Endothelial cell of umbilical vein (primary cell): ENCODE results near the gene MROH8.

Experiments
- CTCF ChIP-seq, 2 donors: IDR thresholded peaks; 1 replicate in 1 of 2; 2 replicates in 1 of 2; pipeline ENCODE4 v1.5.1; 2011; ENCODE audit warnings: low read length in 2 of 2, mild to moderate bottlenecking in 2 of 2, moderate library complexity in 2 of 2, control low read depth in 1 of 2, inconsistent platforms in 1 of 2, low read depth in 1 of 2; ENCODE audit not compliant: insufficient read depth in 1 of 2; ENCODE audit errors: extremely low read depth in 1 of 2
- EZH2 ChIP-seq: IDR thresholded peaks from 2 replicates; pipeline ENCODE4 v1.6.1; 2012; ENCODE audit warnings: borderline replicate concordance, low read depth, mild to moderate bottlenecking, moderate library complexity, low read length, inconsistent platforms; ENCODE audit not compliant: severe bottlenecking
- FOS ChIP-seq: IDR thresholded peaks from 2 replicates; pipeline ENCODE4 v1.6.1; 2011; ENCODE audit warnings: mild to moderate bottlenecking, low read length, moderate library complexity, borderline replicate concordance; ENCODE audit not compliant: insufficient read depth
- GATA2 ChIP-seq: IDR thresholded peaks from 2 replicates; pipeline ENCODE4 v1.7.0; 2011; ENCODE audit warnings: low read depth, mild to moderate bottlenecking, moderate library complexity, mixed read lengths, low read length; ENCODE audit not compliant: insufficient read length, insufficient read depth
- JUN ChIP-seq: IDR thresholded peaks from 2 replicates; pipeline ENCODE4 v1.6.1; 2011; ENCODE audit warnings: borderline replicate concordance, low read depth; ENCODE audit not compliant: insufficient read length, insufficient read depth
- MAX ChIP-seq: IDR thresholded peaks from 2 replicates; pipeline ENCODE4 v1.6.1; 2011; ENCODE audit not compliant: insufficient read depth, insufficient read length
- POLR2A ChIP-seq: IDR thresholded peaks from 2 replicates; pipeline ENCODE4 v1.6.1; 2012; ENCODE audit warnings: low read depth, mild to moderate bottlenecking, control low read depth, low read length
- POLR2AphosphoS5 ChIP-seq: IDR thresholded peaks from 2 replicates; pipeline ENCODE4 v1.6.1; 2012; ENCODE audit warnings: low read depth, mild to moderate bottlenecking, control low read depth, low read length, moderate library complexity; ENCODE audit not compliant: insufficient read depth

- no peak for TF ChIP-seq CTCF (IDR thresholded peaks at IDR 0.05; ENCODE audit: extremely low read depth in 1 of 2, insufficient read depth in 1 of 2, low read depth in 1 of 2, low read length in 2 of 2)
- TF ChIP-seq POLR2AphosphoS5, result no peak
- TF ChIP-seq POLR2A, result no peak
- TF ChIP-seq FOS, result peak; percentile 58
- TF ChIP-seq EZH2, result no peak
- no peak for TF ChIP-seq JUN
- TF ChIP-seq GATA2, result no peak
- TF ChIP-seq MAX, result no peak
Observed at GRCh38 chr20:37179683-37180524, 556 bp upstream of the MROH8 start.
